Measurements from ENCODE around the gene GPC1.

DNA sequence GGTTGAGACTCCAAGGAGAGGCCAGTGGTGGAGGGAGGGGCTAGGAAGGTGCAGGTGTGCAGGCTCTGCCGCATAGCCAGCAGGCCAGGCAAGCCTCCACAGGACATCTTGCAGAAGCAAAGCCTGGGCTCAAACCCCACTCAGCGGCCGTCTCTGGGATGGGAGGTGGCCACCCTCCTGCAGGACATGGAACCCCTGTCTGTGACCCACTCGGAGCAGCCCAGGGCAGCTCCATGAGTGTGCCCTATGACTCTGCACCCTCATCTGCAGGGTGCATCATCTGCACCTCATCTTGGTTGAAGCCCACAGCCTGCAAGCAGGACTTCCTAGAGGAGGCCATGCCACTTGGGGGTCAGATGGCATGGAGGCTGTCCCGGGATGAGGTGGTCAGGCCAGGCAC is 46.3 kb downstream of the GPC1 start:
- no peak for TF ChIP-seq POLR2A (IDR thresholded peaks at IDR 0.05; ENCODE audit: low read depth, low read length)
- no peak for TF ChIP-seq SPI1 (IDR thresholded peaks at IDR 0.05; ENCODE audit: low read depth, low read length)
- no peak for TF ChIP-seq PAX5 (IDR thresholded peaks at IDR 0.05; ENCODE audit: insufficient read depth, low read length, severe bottlenecking)
- no peak for TF ChIP-seq POLR2AphosphoS5 (IDR thresholded peaks at IDR 0.05; ENCODE audit: low read depth, low read length)
- no peak for TF ChIP-seq TAF1 (IDR thresholded peaks at IDR 0.05; ENCODE audit: low read depth, low read length)

Data from GM12891 (cell line).